K562 (cell line): ENCODE data around the gene MGAT5. TPM values are rescaled to one million over a fixed set of nuclear protein-coding genes. Genes with fewer than 3 reads are reported as not detected.

Experiments used
- ATAC-seq: fragments of 200-7000 bp; cut with Tn5 transposase; 3 replicates; pipeline ENCODE4 v1.9.1; 2020; ENCODE audit warnings: moderate library complexity
- BruUV-seq: library from RNA; stranded (reverse); fragments of 400-500 nt; replicated peaks from 2 replicates; lab custom pipeline; 2021; lab: Mats Ljungman, UMichigan
- CTCF ChIA-PET: fragments of 300-600 bp; formaldehyde crosslinking; extraction: SDS; loops from one replicate; lab custom pipeline; 2021; ENCODE audit warnings: low intra/inter-chr PET ratio; lab: Yijun Ruan, JAX
- POLR2A ChIA-PET: fragments of 300-600, 350-650 bp; sonication (Branson Sonifier 250); formaldehyde crosslinking; extraction: SDS; loops from one replicate; lab custom pipeline; 2021; ENCODE audit warnings: antibody characterized with exemption, inconsistent platforms; lab: Yijun Ruan, JAX
- DNase-seq, 4 experiments: peaks; one replicate each; pipeline versions ENCODE4 v3.0.0 to v3.0.0-alpha.2; 2011 to 2018; ENCODE audit warnings: low spot score in 3 of 4, mixed read lengths in 3 of 4; ENCODE audit errors: extremely low read depth in 1 of 4
- FAIRE-seq: peaks from 2 replicates; lab custom pipeline; 2011; peaks lifted over from hg19 to GRCh38; lab: Jason Lieb, UNC
- H2AFZ ChIP-seq: 2 replicates; pipeline ENCODE4 v1.6.0; 2011; ENCODE audit warnings: low read depth, low read length, control low read depth, inconsistent platforms
- H3K27ac ChIP-seq: fragments of 200-600 bp; 3 replicates; pipeline ENCODE4 v1.8.0; 2011; ENCODE audit warnings: low read depth, mild to moderate bottlenecking, control low read depth, inconsistent platforms, low read length, moderate library complexity, mixed read lengths; ENCODE audit errors: extremely low read depth
- H3K27me3 ChIP-seq, 2 experiments: fragments of 300-600 bp in 1 of 2; 2 replicates in 1 of 2; 3 replicates in 1 of 2; pipeline versions ENCODE4 v1.6.0 to v1.8.0; 2011; ENCODE audit warnings: inconsistent platforms in 2 of 2, low read length in 2 of 2, mild to moderate bottlenecking in 1 of 2, mixed read lengths in 1 of 2, moderate library complexity in 1 of 2; ENCODE audit not compliant: control insufficient read depth in 2 of 2, insufficient read depth in 2 of 2
- H3K36me3 ChIP-seq: fragments of 300-600 bp; 3 replicates; pipeline ENCODE4 v1.8.0; 2011; ENCODE audit warnings: mild to moderate bottlenecking, low read length, inconsistent platforms; ENCODE audit not compliant: control insufficient read depth, insufficient read depth
- H3K4me1 ChIP-seq, 2 experiments: fragments of 200-600 bp in 1 of 2; replicated peaks in 1 of 2; 2 replicates in 1 of 2; 3 replicates in 1 of 2; pipeline versions ENCODE4 v1.5.1 to v1.8.0; 2011; ENCODE audit warnings: inconsistent platforms in 2 of 2, low read length in 2 of 2, mild to moderate bottlenecking in 1 of 2, mixed read lengths in 1 of 2, moderate library complexity in 1 of 2; ENCODE audit not compliant: control insufficient read depth in 2 of 2, insufficient read depth in 2 of 2
- H3K4me2 ChIP-seq: 2 replicates; pipeline ENCODE4 v1.6.1; 2011; ENCODE audit warnings: low read length, control low read depth, inconsistent platforms, mixed read lengths; ENCODE audit not compliant: insufficient read depth
- H3K4me3 ChIP-seq: fragments of 200-600 bp; sonication (generic), shearing (Covaris generic); 2 replicates; pipeline ENCODE4 v1.5.1; 2016; ENCODE audit warnings: control low read depth, inconsistent platforms
- H3K79me2 ChIP-seq: fragments of 200-600 bp; 3 replicates; pipeline ENCODE4 v1.8.0; 2011; ENCODE audit warnings: low read length, inconsistent platforms; ENCODE audit not compliant: control insufficient read depth, insufficient read depth
- H3K9ac ChIP-seq, 2 experiments: 2 replicates each; pipeline versions ENCODE4 v1.6.0 to v1.6.1; 2011; ENCODE audit warnings: low read depth in 2 of 2, low read length in 2 of 2, control low read depth in 1 of 2, inconsistent platforms in 1 of 2, mild to moderate bottlenecking in 1 of 2, mixed read lengths in 1 of 2; ENCODE audit not compliant: insufficient read depth in 1 of 2
- H3K9me1 ChIP-seq: one replicate; pipeline ENCODE4 v1.6.0; 2011; ENCODE audit warnings: inconsistent platforms, mild to moderate bottlenecking, low read length, moderate library complexity; ENCODE audit not compliant: control insufficient read depth, insufficient read depth
- H3K9me3 ChIP-seq: replicated peaks from 2 replicates; pipeline ENCODE4 v1.5.1; 2011; ENCODE audit warnings: low read depth, low read length, inconsistent platforms; ENCODE audit not compliant: control insufficient read depth, insufficient read depth
- H4K20me1 ChIP-seq: replicated peaks from 2 replicates; pipeline ENCODE4 v1.6.1; 2011; ENCODE audit warnings: low read length, inconsistent platforms, mixed read lengths; ENCODE audit not compliant: control insufficient read depth, insufficient read depth
- NFATC3 ChIP-seq: fragments of 450-650 bp; IDR thresholded peaks from 2 replicates; pipeline ENCODE4 v1.6.1; 2017; ENCODE audit warnings: mild to moderate bottlenecking
- SETDB1 ChIP-seq: IDR thresholded peaks from one replicate; pipeline ENCODE4 v1.6.1; 2012; ENCODE audit warnings: low read length, control low read depth, inconsistent platforms
- ZNF282 ChIP-seq: sonication (generic); formaldehyde crosslinking; IDR thresholded peaks from 2 replicates; pipeline ENCODE4 v1.8.1; 2023; ENCODE audit warnings: missing genetic modification reagents
- ZNF324 ChIP-seq: fragments of 250-450 bp; sonication (Bioruptor Pico); IDR thresholded peaks from 2 replicates; pipeline ENCODE4 v1.4.0; 2020; ENCODE audit warnings: mild to moderate bottlenecking
- ZNF444 ChIP-seq: fragments of 250-450 bp; sonication (Bioruptor Pico); IDR thresholded peaks from 2 replicates; pipeline ENCODE4 v1.4.0; 2020; ENCODE audit warnings: mild to moderate bottlenecking, moderate library complexity
- ZNF668 ChIP-seq: fragments of 250-450 bp; sonication (Bioruptor Pico); IDR thresholded peaks from 2 replicates; pipeline ENCODE4 v1.8.0; 2022; ENCODE audit warnings: mild to moderate bottlenecking, inconsistent platforms
- ZNF79 ChIP-seq: fragments of 250-450 bp; sonication (Bioruptor Pico); IDR thresholded peaks from 2 replicates; pipeline ENCODE4 v1.4.0; 2020; ENCODE audit warnings: low read depth, mild to moderate bottlenecking, moderate library complexity
- WGBS: fragments of 100-300 bp; shearing (Covaris generic); methylation state at CpG from one replicate; pipeline ENCODE4 v1.1.6; 2016; ENCODE audit warnings: low coverage, mixed read lengths; ENCODE audit not compliant: insufficient coverage; ENCODE audit errors: missing lambda C conversion rate; 5-methylcytosine and 5-hydroxymethylcytosine counted together
- in situ Hi-C: fragments of 300-500 bp; cut with MboI; formaldehyde crosslinking; loops from 4 replicates; pipeline ENCODE4 v1.15.0; 2018; ENCODE audit warnings: inconsistent platforms, mixed read lengths
- intact Hi-C: fragments of 100-400 bp; cut with micrococcal nuclease; formaldehyde crosslinking; loops from 2 replicates; pipeline ENCODE4 v1.14.2; 2022
- polyA plus RNA-seq, 8 experiments: library from polyadenylated mRNA; depleted of rRNA in 4 of 8; stranded (reverse) in 5 of 8; unstranded in 3 of 8; fragments of >200 nt; fragmentation: Nextera tagmentation in 2 of 8; fragmentation: Illumina TruSeq in 1 of 8; extraction: Ambion mirVana in 2 of 8; extraction: Trizol in 1 of 8; gene quantifications; 2 replicates each; pipeline versions ENCODE4 v1.2.1 to v1.2.3, GENCODE V29; 2011 to 2014; ENCODE audit warnings: inconsistent platforms in 1 of 8, missing spikeins in 1 of 8
- total RNA-seq, 7 experiments: library from RNA; depleted of rRNA in 6 of 7; stranded (reverse); fragments of >200 nt in 6 of 7; fragmentation: Illumina TruSeq in 2 of 7; extraction: Trizol in 2 of 7; gene quantifications; 2 replicates each; pipeline versions ENCODE4 v1.2.1 to v1.2.3, GENCODE V29; 2011 to 2021; ENCODE audit warnings: low replicate concordance in 1 of 7
- TF ChIP-seq, protein P1 (sequence below): fragments of 250-450 bp; sonication (Bioruptor Pico); IDR thresholded peaks from 2 replicates; pipeline ENCODE4 v1.5.0; 2021; ENCODE audit warnings: mild to moderate bottlenecking, borderline replicate concordance
- TF ChIP-seq, protein P2 (sequence below): sonication (generic); formaldehyde crosslinking; IDR thresholded peaks from 2 replicates; pipeline ENCODE4 v1.9.0; 2022; ENCODE audit warnings: mild to moderate bottlenecking, missing genetic modification reagents
- TF ChIP-seq, protein P3 (sequence below): fragments of 450-650 bp; IDR thresholded peaks from 2 replicates; pipeline ENCODE4 v1.6.1; 2017; ENCODE audit warnings: mild to moderate bottlenecking, moderate library complexity

The MGAT5 gene
- total and polyA plus RNA-seq, 9 of the 15 experiments (the other 6 are each of a cell fraction or from before 2014, with no cell fraction given) = 1.6 to 18.6 (median 11.1) TPM

DNA sequence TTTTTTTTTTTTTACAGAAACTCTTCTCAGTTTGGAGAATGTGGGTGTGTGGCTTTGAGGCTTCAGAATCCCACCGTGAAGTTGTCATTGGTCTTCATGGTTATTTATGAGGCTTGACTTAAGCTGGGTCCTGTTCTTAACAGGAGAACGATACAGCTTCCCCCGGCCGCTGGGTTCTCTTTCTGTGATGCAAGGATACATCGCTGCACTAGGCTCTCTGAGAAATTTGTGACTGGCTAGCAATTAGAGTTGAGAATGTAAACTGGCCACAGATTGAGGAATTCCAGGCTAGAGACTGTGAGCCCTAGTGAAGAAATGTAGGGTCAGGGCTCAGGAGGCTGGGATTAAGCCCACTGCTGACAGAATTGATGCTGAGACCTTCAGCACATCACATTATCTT is 29.8 kb downstream of the MGAT5 start:
- no peaks in the 10 kb centered on the region for H3K27me3 ChIP-seq
- H3K4me2 ChIP-seq = no peak overlapping the region
- 55% methylated on average over 5 of the region's 5 CpGs for WGBS
- H3K79me2 ChIP-seq = no peaks in the 10 kb centered on the region
- DNase-seq (no peak), ATAC-seq (no peak), FAIRE-seq (no peak)
- H3K27ac ChIP-seq = no peak overlapping the region
- in situ Hi-C loops = no loop called here
- TF ChIP-seq ZNF324 (CRISPR knock-in tag) (no peak), NFATC3 (no peak), ZNF79 (no peak), ZNF444 (CRISPR knock-in tag) (no peak), ZNF282 (no peak), ZNF668 (CRISPR knock-in tag) (no peak), SETDB1 (no peak)
- TF ChIP-seq, protein P1, sequence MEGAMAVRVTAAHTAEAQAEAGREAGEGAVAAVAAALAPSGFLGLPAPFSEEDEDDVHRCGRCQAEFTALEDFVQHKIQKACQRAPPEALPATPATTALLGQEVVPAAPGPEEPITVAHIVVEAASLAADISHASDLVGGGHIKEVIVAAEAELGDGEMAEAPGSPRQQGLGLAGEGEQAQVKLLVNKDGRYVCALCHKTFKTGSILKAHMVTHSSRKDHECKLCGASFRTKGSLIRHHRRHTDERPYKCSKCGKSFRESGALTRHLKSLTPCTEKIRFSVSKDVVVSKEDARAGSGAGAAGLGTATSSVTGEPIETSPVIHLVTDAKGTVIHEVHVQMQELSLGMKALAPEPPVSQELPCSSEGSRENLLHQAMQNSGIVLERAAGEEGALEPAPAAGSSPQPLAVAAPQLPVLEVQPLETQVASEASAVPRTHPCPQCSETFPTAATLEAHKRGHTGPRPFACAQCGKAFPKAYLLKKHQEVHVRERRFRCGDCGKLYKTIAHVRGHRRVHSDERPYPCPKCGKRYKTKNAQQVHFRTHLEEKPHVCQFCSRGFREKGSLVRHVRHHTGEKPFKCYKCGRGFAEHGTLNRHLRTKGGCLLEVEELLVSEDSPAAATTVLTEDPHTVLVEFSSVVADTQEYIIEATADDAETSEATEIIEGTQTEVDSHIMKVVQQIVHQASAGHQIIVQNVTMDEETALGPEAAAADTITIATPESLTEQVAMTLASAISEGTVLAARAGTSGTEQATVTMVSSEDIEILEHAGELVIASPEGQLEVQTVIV (CRISPR knock-in tag) = no peak
- TF ChIP-seq, protein P2, sequence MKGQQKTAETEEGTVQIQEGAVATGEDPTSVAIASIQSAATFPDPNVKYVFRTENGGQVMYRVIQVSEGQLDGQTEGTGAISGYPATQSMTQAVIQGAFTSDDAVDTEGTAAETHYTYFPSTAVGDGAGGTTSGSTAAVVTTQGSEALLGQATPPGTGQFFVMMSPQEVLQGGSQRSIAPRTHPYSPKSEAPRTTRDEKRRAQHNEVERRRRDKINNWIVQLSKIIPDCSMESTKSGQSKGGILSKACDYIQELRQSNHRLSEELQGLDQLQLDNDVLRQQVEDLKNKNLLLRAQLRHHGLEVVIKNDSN = no peak
- TF ChIP-seq, protein P3, sequence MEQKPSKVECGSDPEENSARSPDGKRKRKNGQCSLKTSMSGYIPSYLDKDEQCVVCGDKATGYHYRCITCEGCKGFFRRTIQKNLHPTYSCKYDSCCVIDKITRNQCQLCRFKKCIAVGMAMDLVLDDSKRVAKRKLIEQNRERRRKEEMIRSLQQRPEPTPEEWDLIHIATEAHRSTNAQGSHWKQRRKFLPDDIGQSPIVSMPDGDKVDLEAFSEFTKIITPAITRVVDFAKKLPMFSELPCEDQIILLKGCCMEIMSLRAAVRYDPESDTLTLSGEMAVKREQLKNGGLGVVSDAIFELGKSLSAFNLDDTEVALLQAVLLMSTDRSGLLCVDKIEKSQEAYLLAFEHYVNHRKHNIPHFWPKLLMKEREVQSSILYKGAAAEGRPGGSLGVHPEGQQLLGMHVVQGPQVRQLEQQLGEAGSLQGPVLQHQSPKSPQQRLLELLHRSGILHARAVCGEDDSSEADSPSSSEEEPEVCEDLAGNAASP = no peak
- no peak overlapping the region for H2AFZ ChIP-seq
- no peak overlapping the region for H3K4me3 ChIP-seq
- H3K36me3 ChIP-seq = no peaks in the 10 kb centered on the region; the same call in 2 of the 3 replicates
- H3K9me1 ChIP-seq = no peaks in the 10 kb centered on the region
- H3K9ac ChIP-seq = no peak overlapping the region
- H3K4me1 ChIP-seq = no peaks in the 10 kb centered on the region
- intact Hi-C loops = no loop called here
- no TSS peak for BruUV-seq
- no peaks in the 10 kb centered on the region for H3K9me3 ChIP-seq
- POLR2A ChIA-PET = no interaction called here
- 0 out of 2 replicates have a peak, but pooled peaks cover 4% of the 10 kb centered on the region for H4K20me1 ChIP-seq
- CTCF ChIA-PET = no interaction called here
